A673 (cell line): ENCODE measurements around the gene BOD1L1. TPM values are rescaled to one million over a fixed set of nuclear protein-coding genes. Genes with fewer than 3 reads are reported as not detected.

Source experiments
- BruUV-seq: library from RNA; stranded (reverse); fragments of 400-500 nt; replicated peaks from 2 replicates; lab custom pipeline; 2021; lab: Mats Ljungman, UMichigan
- CTCF ChIA-PET: fragments of 300-600 bp; sonication (Branson Sonifier 250); formaldehyde crosslinking; loops from one replicate; lab custom pipeline; 2022; ENCODE audit warnings: antibody characterized with exemption; lab: Charles Lee
- POLR2A ChIA-PET: fragments of 300-600 bp; sonication (Branson Sonifier 250); formaldehyde crosslinking; loops from one replicate; lab custom pipeline; 2022; ENCODE audit warnings: antibody characterized with exemption; ENCODE audit not compliant: low non-redundant PET; lab: Charles Lee
- DNase-seq: peaks from one replicate; pipeline ENCODE4 v3.0.0-alpha.2; 2015; ENCODE audit warnings: low spot score
- H3K27ac ChIP-seq: fragments of 200-600 bp; sonication (generic); 2 replicates; pipeline ENCODE4 v1.5.1; 2016; ENCODE audit warnings: mixed run types, low read depth, mild to moderate bottlenecking, mixed read lengths, antibody characterized with exemption, low read length; ENCODE audit not compliant: poor library complexity, severe bottlenecking
- H3K27me3 ChIP-seq: fragments of 200-600 bp; sonication (generic); replicated peaks from 2 replicates; pipeline ENCODE4 v1.6.1; 2017; ENCODE audit warnings: mixed run types, low read depth, mild to moderate bottlenecking, mixed read lengths, antibody characterized with exemption, low read length; ENCODE audit not compliant: insufficient read depth, poor library complexity
- H3K36me3 ChIP-seq: fragments of 200-600 bp; sonication (generic); 2 replicates; pipeline ENCODE4 v1.6.1; 2016; ENCODE audit warnings: mixed run types, mild to moderate bottlenecking, mixed read lengths, antibody characterized with exemption, low read length; ENCODE audit not compliant: insufficient read depth, poor library complexity, severe bottlenecking
- H3K4me1 ChIP-seq: fragments of 200-600 bp; sonication (generic); 2 replicates; pipeline ENCODE4 v1.6.1; 2017; ENCODE audit warnings: mixed run types, mild to moderate bottlenecking, mixed read lengths, antibody characterized with exemption, low read length; ENCODE audit not compliant: insufficient read depth, poor library complexity, severe bottlenecking
- H3K4me3 ChIP-seq: fragments of 200-600 bp; sonication (generic); 2 replicates; pipeline ENCODE4 v1.5.1; 2016; ENCODE audit warnings: low read depth, mixed run types, mild to moderate bottlenecking, mixed read lengths, low read length; ENCODE audit not compliant: poor library complexity, severe bottlenecking
- H3K9me3 ChIP-seq: fragments of 200-600 bp; sonication (generic); 2 replicates; pipeline ENCODE4 v1.6.1; 2016; ENCODE audit warnings: mixed run types, low read depth, mild to moderate bottlenecking, mixed read lengths, antibody characterized with exemption, low read length; ENCODE audit not compliant: poor library complexity, severe bottlenecking
- EZH2 ChIP-seq: fragments of 200-600 bp; sonication (generic); IDR thresholded peaks from 2 replicates; pipeline ENCODE4 v1.6.1; 2017; ENCODE audit warnings: borderline replicate concordance, low read depth, mild to moderate bottlenecking, mixed read lengths, antibody characterized with exemption, low read length; ENCODE audit not compliant: poor library complexity, severe bottlenecking
- intact Hi-C: fragments of 100-400 bp; cut with micrococcal nuclease; formaldehyde crosslinking; loops from one replicate; pipeline ENCODE4 v1.10.0; 2022; ENCODE audit not compliant: unreplicated experiment
- total RNA-seq: library from RNA; stranded (reverse); gene quantifications from 2 replicates; pipeline ENCODE4 v1.2.3, GENCODE V29; 2021
- TF ChIP-seq, protein P1 (sequence below): fragments of 300-800, 200-600 bp; sonication (generic); conservative IDR thresholded peaks from 2 replicates; pipeline ENCODE4 v1.5.1; 2017; ENCODE audit warnings: low read depth, mild to moderate bottlenecking, antibody characterized with exemption, low read length, moderate library complexity, mixed read lengths

BOD1L1 gene
- total RNA-seq, 1 experiment from 2014 or later = 44.8 TPM

- BruUV-seq = no TSS peak
- DNase-seq = no peak
- Histone ChIP-seq H3K4me3 (no peak overlapping the region), H3K4me1 (no peaks in the 10 kb centered on the region), H3K27ac (no peak overlapping the region), H3K9me3 (no peaks in the 10 kb centered on the region), H3K36me3 (peaks cover 77% of the 10 kb centered on the region), H3K27me3 (no peaks in the 10 kb centered on the region)
- ChIA-PET POLR2A (interaction anchor here (0.6 kb wide), 1 partner anchor 619 kb away, joined by 6 read pairs; no protein-coding TSS in a partner anchor), CTCF (no interaction called here)
- intact Hi-C loops = no loop called here
- TF ChIP-seq EZH2 = no peak
- TF ChIP-seq, protein P1, sequence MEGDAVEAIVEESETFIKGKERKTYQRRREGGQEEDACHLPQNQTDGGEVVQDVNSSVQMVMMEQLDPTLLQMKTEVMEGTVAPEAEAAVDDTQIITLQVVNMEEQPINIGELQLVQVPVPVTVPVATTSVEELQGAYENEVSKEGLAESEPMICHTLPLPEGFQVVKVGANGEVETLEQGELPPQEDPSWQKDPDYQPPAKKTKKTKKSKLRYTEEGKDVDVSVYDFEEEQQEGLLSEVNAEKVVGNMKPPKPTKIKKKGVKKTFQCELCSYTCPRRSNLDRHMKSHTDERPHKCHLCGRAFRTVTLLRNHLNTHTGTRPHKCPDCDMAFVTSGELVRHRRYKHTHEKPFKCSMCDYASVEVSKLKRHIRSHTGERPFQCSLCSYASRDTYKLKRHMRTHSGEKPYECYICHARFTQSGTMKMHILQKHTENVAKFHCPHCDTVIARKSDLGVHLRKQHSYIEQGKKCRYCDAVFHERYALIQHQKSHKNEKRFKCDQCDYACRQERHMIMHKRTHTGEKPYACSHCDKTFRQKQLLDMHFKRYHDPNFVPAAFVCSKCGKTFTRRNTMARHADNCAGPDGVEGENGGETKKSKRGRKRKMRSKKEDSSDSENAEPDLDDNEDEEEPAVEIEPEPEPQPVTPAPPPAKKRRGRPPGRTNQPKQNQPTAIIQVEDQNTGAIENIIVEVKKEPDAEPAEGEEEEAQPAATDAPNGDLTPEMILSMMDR = no peak
Measured at GRCh38 chr4:13605330-13605729, 22.2 kb downstream of the BOD1L1 start.

DNA sequence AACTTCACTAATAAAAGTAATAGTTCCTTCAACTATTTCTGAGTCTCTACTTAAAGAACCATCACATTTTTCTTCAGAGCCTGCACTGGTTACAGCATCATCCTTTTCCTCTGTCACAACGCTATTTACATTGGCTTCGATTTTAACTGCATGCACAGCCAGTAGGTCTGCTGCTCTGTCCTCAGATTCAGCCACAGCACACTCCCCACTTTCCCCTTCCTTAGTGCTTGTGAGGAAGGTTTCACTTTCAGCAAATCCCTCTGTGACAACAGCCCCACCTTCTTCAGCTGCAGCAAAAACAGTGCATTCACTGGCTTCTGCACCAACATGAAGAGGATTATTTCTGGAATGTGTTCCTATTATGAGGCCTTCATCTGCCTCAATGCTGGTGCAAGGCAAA, 25.7 kb downstream of the BOD1L1 start:
- Histone ChIP-seq H3K27me3 (no peaks in the 10 kb centered on the region), H3K9me3 (no peaks in the 10 kb centered on the region), H3K4me1 (no peaks in the 10 kb centered on the region), H3K27ac (no peak overlapping the region), H3K4me3 (no peak overlapping the region), H3K36me3 (peaks cover 60% of the 10 kb centered on the region)
- no peak for DNase-seq
- TF ChIP-seq EZH2 = no peak
- TF ChIP-seq, protein P1 = no peak
- POLR2A ChIA-PET = no interaction called here
- no TSS peak for BruUV-seq
- CTCF ChIA-PET = interaction anchor here (0.7 kb wide), 1 partner anchor 365 kb away, joined by 3 read pairs; no protein-coding TSS in a partner anchor
- intact Hi-C loops = no loop called here

- POLR2A ChIA-PET = no interaction called here
- no peak for TF ChIP-seq EZH2
- TF ChIP-seq, protein P1 = no peak
- Histone ChIP-seq H3K27ac (no peak overlapping the region), H3K36me3 (peaks cover 54% of the 10 kb centered on the region), H3K4me1 (no peaks in the 10 kb centered on the region), H3K27me3 (no peaks in the 10 kb centered on the region), H3K4me3 (no peak overlapping the region), H3K9me3 (no peaks in the 10 kb centered on the region)
- CTCF ChIA-PET = no interaction called here
- BruUV-seq = no TSS peak
- DNase-seq = no peak
- intact Hi-C loops = no loop called here
Measured at GRCh38 chr4:13601048-13601447, 26.5 kb downstream of the BOD1L1 start.
